IMR-90 (cell line): ENCODE measurements around the gene MAK. TPM values are rescaled to one million over a fixed set of nuclear protein-coding genes. Genes with fewer than 3 reads are reported as not detected.

ENCODE experiments used
- ATAC-seq: fragments of 200-7000 bp; cut with Tn5 transposase; 2 replicates; pipeline ENCODE4 v1.9.1; 2020; ENCODE audit warnings: low read depth, mild to moderate bottlenecking, moderate library complexity
- BruUV-seq: library from RNA; stranded (reverse); fragments of 400-500 nt; replicated peaks from 2 replicates; lab custom pipeline; 2021; lab: Mats Ljungman, UMichigan
- CTCF ChIA-PET: fragments of 300-600 bp; formaldehyde crosslinking; extraction: SDS; loops from one replicate; lab custom pipeline; 2021; ENCODE audit warnings: antibody characterized with exemption; lab: Yijun Ruan, JAX
- POLR2A ChIA-PET: fragments of 300-600 bp; sonication (Branson Sonifier 250); formaldehyde crosslinking; loops from one replicate; lab custom pipeline; 2022; ENCODE audit warnings: antibody characterized with exemption; ENCODE audit not compliant: unreplicated experiment; lab: Charles Lee
- DNase-seq: peaks from one replicate; pipeline ENCODE4 v3.0.0; 2013
- H2AFZ ChIP-seq: replicated peaks from 2 replicates; pipeline ENCODE3; 2013; ENCODE audit warnings: low read length, mild to moderate bottlenecking; ENCODE audit not compliant: poor library complexity
- H2AK5ac ChIP-seq: 2 replicates; pipeline ENCODE4 v1.6.1; 2013; ENCODE audit warnings: low read depth, low read length, inconsistent platforms
- H2AK9ac ChIP-seq: replicated peaks from 2 replicates; pipeline ENCODE3; 2013; ENCODE audit warnings: mild to moderate bottlenecking, low read depth, low read length, moderate library complexity; ENCODE audit not compliant: poor library complexity
- H2BK120ac ChIP-seq: 2 replicates; pipeline ENCODE4 v1.6.1; 2013; ENCODE audit warnings: low read depth, low read length, inconsistent platforms
- H2BK15ac ChIP-seq: 3 replicates; pipeline ENCODE4 v1.6.1; 2013; ENCODE audit warnings: low read depth, low read length, inconsistent platforms
- H2BK20ac ChIP-seq: 2 replicates; pipeline ENCODE4 v1.6.1; 2013; ENCODE audit warnings: low read depth, mild to moderate bottlenecking, inconsistent platforms, low read length, moderate library complexity
- H2BK5ac ChIP-seq: 2 replicates; pipeline ENCODE4 v1.6.1; 2013; ENCODE audit warnings: mild to moderate bottlenecking, low read depth, low read length, inconsistent platforms; ENCODE audit not compliant: poor library complexity, severe bottlenecking
- H3K14ac ChIP-seq: replicated peaks from 2 replicates; pipeline ENCODE4 v1.6.1; 2013; ENCODE audit warnings: low read depth, low read length, inconsistent platforms
- H3K18ac ChIP-seq: 2 replicates; pipeline ENCODE4 v1.6.1; 2013; ENCODE audit warnings: low read depth, low read length, control low read depth
- H3K23ac ChIP-seq: 2 replicates; pipeline ENCODE4 v1.6.1; 2013; ENCODE audit warnings: low read depth, low read length, inconsistent platforms
- H3K27ac ChIP-seq: 2 replicates; pipeline ENCODE4 v1.5.1; 2013; ENCODE audit warnings: mild to moderate bottlenecking, control low read depth, low read length; ENCODE audit not compliant: insufficient read depth
- H3K27me3 ChIP-seq: 2 replicates; pipeline ENCODE4 v1.6.1; 2013; ENCODE audit warnings: low read length; ENCODE audit not compliant: control insufficient read depth, insufficient read depth
- H3K36me3 ChIP-seq: 2 replicates; pipeline ENCODE4 v1.6.1; 2013; ENCODE audit warnings: low read length, mixed read lengths; ENCODE audit not compliant: control insufficient read depth, insufficient read depth
- H3K4ac ChIP-seq: 2 replicates; pipeline ENCODE4 v1.6.1; 2013; ENCODE audit warnings: low read depth, low read length, inconsistent platforms
- H3K4me1 ChIP-seq: 2 replicates; pipeline ENCODE4 v1.6.1; 2013; ENCODE audit warnings: low read length, mixed read lengths; ENCODE audit not compliant: control insufficient read depth, insufficient read depth
- H3K4me2 ChIP-seq: 2 replicates; pipeline ENCODE4 v1.6.1; 2013; ENCODE audit warnings: low read depth, mild to moderate bottlenecking, control low read depth, low read length, moderate library complexity
- H3K4me3 ChIP-seq: 2 replicates; pipeline ENCODE4 v1.5.1; 2013; ENCODE audit warnings: low read depth, mild to moderate bottlenecking, control low read depth, low read length, moderate library complexity; ENCODE audit not compliant: insufficient read depth
- H3K56ac ChIP-seq: 2 replicates; pipeline ENCODE4 v1.6.1; 2013; ENCODE audit warnings: low read length, inconsistent platforms; ENCODE audit not compliant: insufficient read depth; ENCODE audit errors: extremely low read depth
- H3K79me1 ChIP-seq, 2 experiments: 2 replicates each; pipeline ENCODE4 v1.6.1; 2013; ENCODE audit warnings: low read length in 2 of 2, inconsistent platforms in 1 of 2, low read depth in 1 of 2
- H3K9ac ChIP-seq: 2 replicates; pipeline ENCODE4 v1.6.1; 2013; ENCODE audit warnings: low read depth, low read length, control low read depth
- H3K9me1 ChIP-seq: 2 replicates; pipeline ENCODE4 v1.6.1; 2013; ENCODE audit warnings: low read length, inconsistent platforms; ENCODE audit not compliant: insufficient read depth
- H3K9me3 ChIP-seq: 2 replicates; pipeline ENCODE4 v1.6.1; 2013; ENCODE audit warnings: low read length; ENCODE audit not compliant: control insufficient read depth, insufficient read depth
- H4K20me1 ChIP-seq: 2 replicates; pipeline ENCODE4 v1.6.1; 2013; ENCODE audit warnings: low read length, inconsistent platforms; ENCODE audit not compliant: insufficient read depth
- H4K5ac ChIP-seq: 2 replicates; pipeline ENCODE4 v1.6.1; 2013; ENCODE audit warnings: mild to moderate bottlenecking, low read depth, low read length, control low read depth
- H4K8ac ChIP-seq, 2 experiments: 2 replicates each; pipeline ENCODE4 v1.6.1; 2013; ENCODE audit warnings: low read depth in 2 of 2, low read length in 2 of 2, control low read depth in 1 of 2, inconsistent platforms in 1 of 2
- H4K91ac ChIP-seq: 2 replicates; pipeline ENCODE4 v1.6.1; 2013; ENCODE audit warnings: low read depth, low read length, inconsistent platforms; ENCODE audit not compliant: insufficient read depth
- CEBPB ChIP-seq: IDR thresholded peaks from 2 replicates; pipeline ENCODE4 v1.6.1; 2012; ENCODE audit warnings: low read depth, low read length, improper control_type of control experiment
- CTCF ChIP-seq: conservative IDR thresholded peaks from 2 replicates; pipeline ENCODE4 v1.5.1; 2012; ENCODE audit warnings: mild to moderate bottlenecking, low read depth, low read length, improper control_type of control experiment
- WGBS, 2 experiments: methylation state at CpG; one replicate each; pipeline versions ENCODE4 v1.1.5 to v1.1.7; 2013; ENCODE audit warnings: missing lambda C conversion rate in 2 of 2; ENCODE audit not compliant: insufficient read length in 1 of 2; ENCODE audit errors: extremely low coverage in 2 of 2; 5-methylcytosine and 5-hydroxymethylcytosine counted together
- dilution Hi-C: fragments of 300-500 bp; cut with HindIII; formaldehyde crosslinking; loops from one replicate; pipeline ENCODE4 v1.14.3; 2018; ENCODE audit warnings: low sequenced_read_pairs; ENCODE audit not compliant: unreplicated experiment
- in situ Hi-C: fragments of 300-500 bp; cut with MboI; formaldehyde crosslinking; loops from 3 replicates; pipeline ENCODE4 v1.14.3; 2019; ENCODE audit warnings: low sequenced_read_pairs, inconsistent platforms, mixed read lengths
- intact Hi-C: fragments of 100-400 bp; cut with micrococcal nuclease; formaldehyde crosslinking; loops from 2 replicates; pipeline ENCODE4 v1.10.0; 2022
- polyA plus RNA-seq, 3 experiments: library from polyadenylated mRNA; depleted of rRNA; stranded (reverse); fragments of >200 nt; gene quantifications; 2 replicates each; pipeline ENCODE4 v1.2.3, GENCODE V29; 2012; ENCODE audit warnings: low replicate concordance in 1 of 3
- total RNA-seq: library from RNA; depleted of rRNA; stranded (reverse); fragments of >200 nt; gene quantifications from 2 replicates; pipeline ENCODE4 v1.2.3, GENCODE V29; 2012

The MAK gene
- total and polyA plus RNA-seq, 2 of the 4 experiments (the other 2 are of a cell fraction) = not detected

- Histone ChIP-seq H3K4ac (no peak overlapping the region), H3K79me1 (no peaks in the 10 kb centered on the region), H4K5ac (no peak overlapping the region), H2BK120ac (no peak overlapping the region), H3K4me1 (no peaks in the 10 kb centered on the region), H2AFZ (no peak overlapping the region), H3K56ac (no peak overlapping the region), H3K27me3 (no peaks in the 10 kb centered on the region), H2AK9ac (no peak overlapping the region), H3K18ac (no peak overlapping the region), H4K8ac (no peak overlapping the region), H4K20me1 (no peaks in the 10 kb centered on the region), H3K4me3 (no peak overlapping the region), H2AK5ac (no peak overlapping the region), H3K9ac (no peak overlapping the region), H3K9me3 (no peaks in the 10 kb centered on the region), H3K14ac (no peak overlapping the region), H2BK20ac (no peak overlapping the region), H3K4me2 (no peak overlapping the region), H2BK5ac (no peak overlapping the region), H3K27ac (no peak overlapping the region), H2BK15ac (no peak overlapping the region), H4K91ac (no peak overlapping the region), H3K36me3 (no peaks in the 10 kb centered on the region), H3K23ac (no peak overlapping the region), H3K9me1 (no peaks in the 10 kb centered on the region)
- intact Hi-C loops = no loop called here
- BruUV-seq = no TSS peak
- ATAC-seq (no peak), DNase-seq (no peak)
- in situ Hi-C loops = no loop called here
- ChIA-PET POLR2A (no interaction called here), CTCF (interaction anchor here (1.4 kb wide), 1 partner anchor 260 kb away, joined by 4 read pairs; no protein-coding TSS in a partner anchor)
- WGBS, 2 experiments = no CpG with 5 or more reads among the region's 6 CpGs
- dilution Hi-C loops = no loop called here
- TF ChIP-seq CEBPB (peak; percentile 86), CTCF (no peak)
Measured at GRCh38 chr6:10809098-10809497, 29.2 kb downstream of the MAK start.
